GM23338 (cell line): ENCODE data around the gene FAM43A.

Experiments
- CTCF ChIP-seq, 2 experiments: fragments of 200-600 bp in 1 of 2; sonication (generic) in 1 of 2; conservative IDR thresholded peaks; 2 replicates each; pipeline versions ENCODE4 v1.5.1 to v1.6.1; 2016 to 2017; ENCODE audit warnings: antibody characterized with exemption in 2 of 2, low read depth in 2 of 2, mild to moderate bottlenecking in 2 of 2, moderate library complexity in 1 of 2
- ZNF462 ChIP-seq: fragments of 250-450 bp; sonication (Bioruptor Pico); IDR thresholded peaks from 2 replicates; pipeline ENCODE4 v1.5.0; 2020; ENCODE audit warnings: mild to moderate bottlenecking, moderate library complexity
- TF ChIP-seq, protein P1 (sequence below): IDR thresholded peaks from one replicate; pipeline ENCODE4 v1.6.1; 2018; ENCODE audit warnings: antibody characterized with exemption; ENCODE audit not compliant: unreplicated experiment

GRCh38 chr3:194667363-194667762, 18.3 kb upstream of the FAM43A start:
- TF ChIP-seq CTCF (conservative IDR thresholded peaks at IDR 0.05; ENCODE audit: low read depth in 2 of 2) = no peak
- TF ChIP-seq ZNF462 (CRISPR knock-in tag) = no peak
- TF ChIP-seq, protein P1, sequence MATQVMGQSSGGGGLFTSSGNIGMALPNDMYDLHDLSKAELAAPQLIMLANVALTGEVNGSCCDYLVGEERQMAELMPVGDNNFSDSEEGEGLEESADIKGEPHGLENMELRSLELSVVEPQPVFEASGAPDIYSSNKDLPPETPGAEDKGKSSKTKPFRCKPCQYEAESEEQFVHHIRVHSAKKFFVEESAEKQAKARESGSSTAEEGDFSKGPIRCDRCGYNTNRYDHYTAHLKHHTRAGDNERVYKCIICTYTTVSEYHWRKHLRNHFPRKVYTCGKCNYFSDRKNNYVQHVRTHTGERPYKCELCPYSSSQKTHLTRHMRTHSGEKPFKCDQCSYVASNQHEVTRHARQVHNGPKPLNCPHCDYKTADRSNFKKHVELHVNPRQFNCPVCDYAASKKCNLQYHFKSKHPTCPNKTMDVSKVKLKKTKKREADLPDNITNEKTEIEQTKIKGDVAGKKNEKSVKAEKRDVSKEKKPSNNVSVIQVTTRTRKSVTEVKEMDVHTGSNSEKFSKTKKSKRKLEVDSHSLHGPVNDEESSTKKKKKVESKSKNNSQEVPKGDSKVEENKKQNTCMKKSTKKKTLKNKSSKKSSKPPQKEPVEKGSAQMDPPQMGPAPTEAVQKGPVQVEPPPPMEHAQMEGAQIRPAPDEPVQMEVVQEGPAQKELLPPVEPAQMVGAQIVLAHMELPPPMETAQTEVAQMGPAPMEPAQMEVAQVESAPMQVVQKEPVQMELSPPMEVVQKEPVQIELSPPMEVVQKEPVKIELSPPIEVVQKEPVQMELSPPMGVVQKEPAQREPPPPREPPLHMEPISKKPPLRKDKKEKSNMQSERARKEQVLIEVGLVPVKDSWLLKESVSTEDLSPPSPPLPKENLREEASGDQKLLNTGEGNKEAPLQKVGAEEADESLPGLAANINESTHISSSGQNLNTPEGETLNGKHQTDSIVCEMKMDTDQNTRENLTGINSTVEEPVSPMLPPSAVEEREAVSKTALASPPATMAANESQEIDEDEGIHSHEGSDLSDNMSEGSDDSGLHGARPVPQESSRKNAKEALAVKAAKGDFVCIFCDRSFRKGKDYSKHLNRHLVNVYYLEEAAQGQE = no peak
